Neural progenitor cell (in vitro differentiated cells): Measurements from ENCODE around the gene ACOT7.

Experiments
- CTCF ChIP-seq: fragments of 200-600 bp; sonication (generic); IDR thresholded peaks from 2 replicates; pipeline ENCODE4 v1.5.1; 2017; ENCODE audit warnings: antibody characterized with exemption, mild to moderate bottlenecking
- EZH2 ChIP-seq: fragments of 200-600 bp; sonication (generic); IDR thresholded peaks from 2 replicates; pipeline ENCODE4 v1.6.1; 2017; ENCODE audit warnings: antibody characterized with exemption, mild to moderate bottlenecking, moderate library complexity
- EZH2phosphoT487 ChIP-seq: fragments of 200-600 bp; sonication (generic); IDR thresholded peaks from 2 replicates; pipeline ENCODE4 v1.6.1; 2017; ENCODE audit warnings: antibody characterized with exemption

GRCh38 chr1:6353619-6353954 lies 40.0 kb downstream of the ACOT7 start:
- TF ChIP-seq CTCF (no peak), EZH2 (no peak), EZH2phosphoT487 (no peak)
